ENCODE results near the gene NDUFAF2. TPM values are rescaled to one million over a fixed set of nuclear protein-coding genes. Genes with fewer than 3 reads are reported as not detected.

NDUFAF2 gene
- total RNA-seq, 1 donor from 2014 or later = 20.0 TPM

DNA sequence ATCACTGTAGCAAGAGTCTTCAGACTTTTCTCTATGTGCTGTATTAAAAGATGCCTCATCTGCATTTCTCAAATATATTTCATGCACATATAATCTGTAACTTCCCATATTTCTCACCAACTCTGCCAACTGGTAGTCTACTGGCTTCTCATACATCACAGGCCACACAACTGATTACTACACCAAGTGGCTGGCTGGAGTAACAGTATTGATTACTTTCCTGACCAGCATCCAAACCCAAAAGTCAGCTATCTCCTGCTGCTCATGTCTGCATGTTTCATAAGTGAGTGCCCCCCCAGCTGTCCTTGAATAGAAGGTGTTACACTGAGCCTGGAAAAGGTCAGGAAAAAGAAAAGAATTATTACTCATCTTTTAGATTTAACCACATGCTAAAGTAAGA, 17.6 kb upstream of the NDUFAF2 start:
- Histone ChIP-seq H3K9me3 (no peaks in the 10 kb centered on the region), H3K4me3 (no peak overlapping the region), H3K27ac (no peak overlapping the region), H3K27me3 (ENCODE audit: low read depth) (no peaks in the 10 kb centered on the region), H3K36me3 (peaks cover 19% of the 10 kb centered on the region), H3K4me1 (no peaks in the 10 kb centered on the region)
- ATAC-seq (no peak), DNase-seq (no peak)
- intact Hi-C loops (cut with DNase I) = no loop called here
- TF ChIP-seq, protein P1, sequence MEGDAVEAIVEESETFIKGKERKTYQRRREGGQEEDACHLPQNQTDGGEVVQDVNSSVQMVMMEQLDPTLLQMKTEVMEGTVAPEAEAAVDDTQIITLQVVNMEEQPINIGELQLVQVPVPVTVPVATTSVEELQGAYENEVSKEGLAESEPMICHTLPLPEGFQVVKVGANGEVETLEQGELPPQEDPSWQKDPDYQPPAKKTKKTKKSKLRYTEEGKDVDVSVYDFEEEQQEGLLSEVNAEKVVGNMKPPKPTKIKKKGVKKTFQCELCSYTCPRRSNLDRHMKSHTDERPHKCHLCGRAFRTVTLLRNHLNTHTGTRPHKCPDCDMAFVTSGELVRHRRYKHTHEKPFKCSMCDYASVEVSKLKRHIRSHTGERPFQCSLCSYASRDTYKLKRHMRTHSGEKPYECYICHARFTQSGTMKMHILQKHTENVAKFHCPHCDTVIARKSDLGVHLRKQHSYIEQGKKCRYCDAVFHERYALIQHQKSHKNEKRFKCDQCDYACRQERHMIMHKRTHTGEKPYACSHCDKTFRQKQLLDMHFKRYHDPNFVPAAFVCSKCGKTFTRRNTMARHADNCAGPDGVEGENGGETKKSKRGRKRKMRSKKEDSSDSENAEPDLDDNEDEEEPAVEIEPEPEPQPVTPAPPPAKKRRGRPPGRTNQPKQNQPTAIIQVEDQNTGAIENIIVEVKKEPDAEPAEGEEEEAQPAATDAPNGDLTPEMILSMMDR (IDR thresholded peaks at IDR 0.05) = no peak

DNA sequence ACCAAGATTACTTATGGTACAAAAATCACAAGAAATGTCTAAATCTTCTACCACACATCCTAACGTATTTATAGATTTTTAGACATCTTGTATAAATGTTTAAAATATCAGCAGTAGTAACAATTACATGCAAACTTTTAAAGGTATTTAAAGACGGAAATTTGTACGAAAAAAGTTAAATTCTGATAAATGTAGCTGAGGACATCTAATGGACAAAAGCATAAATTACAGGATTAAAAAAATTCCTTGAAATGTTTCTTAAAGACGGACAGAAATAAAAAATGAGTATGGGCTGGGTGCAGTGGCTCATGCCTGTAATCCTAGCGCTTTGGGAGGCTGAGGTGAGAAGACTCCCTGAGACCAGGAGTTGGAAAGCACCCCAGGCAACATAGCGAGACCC, 16.0 kb upstream of the NDUFAF2 start:
- H3K4me1 ChIP-seq = no peaks in the 10 kb centered on the region
- no peaks in the 10 kb centered on the region for H3K27me3 ChIP-seq (ENCODE audit: low read depth)
- H3K4me3 ChIP-seq = no peak overlapping the region
- TF ChIP-seq, protein P1 (IDR thresholded peaks at IDR 0.05) = no peak
- ATAC-seq (no peak), DNase-seq (no peak)
- no peak overlapping the region for H3K27ac ChIP-seq
- peaks cover 19% of the 10 kb centered on the region for H3K36me3 ChIP-seq
- H3K9me3 ChIP-seq = no peaks in the 10 kb centered on the region
- intact Hi-C loops (cut with DNase I) = no loop called here

DNA sequence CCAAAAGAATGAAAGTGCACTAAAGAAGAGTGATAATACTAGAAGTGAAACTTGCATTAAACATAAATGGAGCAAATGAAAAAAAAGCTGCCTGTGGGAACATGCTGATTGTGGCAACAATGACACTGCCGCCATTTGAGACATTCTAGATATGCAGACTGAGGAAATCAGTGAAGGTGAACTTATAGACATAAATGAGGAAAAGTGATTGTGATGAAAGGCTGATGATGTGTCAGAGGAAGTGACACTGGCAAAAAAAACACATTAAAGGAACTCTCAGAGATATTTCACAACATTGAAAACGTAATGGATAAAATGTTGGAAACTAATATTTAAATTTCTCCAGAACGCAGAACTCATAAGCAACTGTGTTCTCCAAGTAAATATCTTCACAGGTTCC, 1.4 kb upstream of the NDUFAF2 start:
- H3K4me3 ChIP-seq = no peak overlapping the region

DNA sequence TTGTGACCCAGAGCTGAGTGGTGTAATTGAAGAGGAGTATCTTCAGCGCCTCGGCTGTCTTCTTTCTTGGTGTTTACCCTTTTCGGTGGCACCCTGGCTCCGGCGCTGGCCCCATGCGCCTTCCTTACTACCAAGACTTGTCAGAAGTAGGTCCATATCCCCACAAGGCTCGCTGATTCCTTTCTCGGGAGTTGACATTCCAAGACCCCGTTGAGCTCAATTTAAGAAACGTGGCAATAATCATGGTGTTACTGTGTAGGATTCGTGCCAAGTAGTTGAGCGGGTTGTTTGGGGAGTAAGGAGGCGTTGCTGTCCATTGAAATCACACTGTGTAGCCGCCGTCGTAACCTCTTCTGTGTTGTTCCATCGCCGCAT, 795 bp downstream of the NDUFAF2 start:
- ATAC-seq (peak; percentile 52 to 60), DNase-seq (no peak)
- Histone ChIP-seq H3K36me3 (no peaks in the 10 kb centered on the region), H3K4me1 (peaks cover 26% of the 10 kb centered on the region), H3K9me3 (no peaks in the 10 kb centered on the region), H3K27me3 (ENCODE audit: low read depth) (no peaks in the 10 kb centered on the region), H3K27ac (peak overlapping the region; percentile 78), H3K4me3 (peak overlapping the region; percentile 69)
- TF ChIP-seq, protein P1 (IDR thresholded peaks at IDR 0.05) = no peak
- intact Hi-C loops (cut with DNase I) = no loop called here

More for the DNA sequence above, 1.4 kb upstream of the NDUFAF2 start:
- intact Hi-C loops (cut with DNase I) = no loop called here
- Histone ChIP-seq H3K27me3 (ENCODE audit: low read depth) (no peaks in the 10 kb centered on the region), H3K36me3 (no peaks in the 10 kb centered on the region), H3K27ac (no peak overlapping the region), H3K4me1 (peaks cover 26% of the 10 kb centered on the region), H3K9me3 (no peaks in the 10 kb centered on the region)
- TF ChIP-seq, protein P1 (IDR thresholded peaks at IDR 0.05) = no peak
- no peak for DNase-seq
- ATAC-seq = no peak

DNA sequence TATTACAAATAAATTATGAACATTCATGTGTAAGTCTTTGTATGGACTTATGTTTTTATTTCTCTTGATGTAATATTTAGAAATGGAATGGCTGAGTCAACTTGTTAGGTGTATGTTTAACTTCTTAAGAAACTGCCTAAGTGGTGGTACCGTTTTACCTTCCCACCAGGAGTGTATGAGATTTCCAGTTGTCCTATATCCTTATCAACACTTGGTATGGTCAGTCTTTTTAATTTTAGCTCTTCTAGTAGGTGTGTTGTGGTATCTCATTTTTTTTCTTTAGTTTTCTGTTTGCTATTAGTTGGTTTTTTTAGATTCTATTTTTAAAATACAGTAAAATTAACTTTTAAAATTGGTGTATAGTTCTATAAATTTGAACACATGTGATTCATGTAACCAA, 3.7 kb downstream of the NDUFAF2 start:
- no peak overlapping the region for H3K27ac ChIP-seq
- no peaks in the 10 kb centered on the region for H3K27me3 ChIP-seq (ENCODE audit: low read depth)
- H3K36me3 ChIP-seq = no peaks in the 10 kb centered on the region
- H3K4me1 ChIP-seq = peaks cover 21% of the 10 kb centered on the region
- H3K4me3 ChIP-seq = no peak overlapping the region
- DNase-seq (no peak), ATAC-seq (no peak)
- H3K9me3 ChIP-seq = no peaks in the 10 kb centered on the region
- intact Hi-C loops (cut with DNase I) = no loop called here
- TF ChIP-seq, protein P1 (IDR thresholded peaks at IDR 0.05) = no peak

DNA sequence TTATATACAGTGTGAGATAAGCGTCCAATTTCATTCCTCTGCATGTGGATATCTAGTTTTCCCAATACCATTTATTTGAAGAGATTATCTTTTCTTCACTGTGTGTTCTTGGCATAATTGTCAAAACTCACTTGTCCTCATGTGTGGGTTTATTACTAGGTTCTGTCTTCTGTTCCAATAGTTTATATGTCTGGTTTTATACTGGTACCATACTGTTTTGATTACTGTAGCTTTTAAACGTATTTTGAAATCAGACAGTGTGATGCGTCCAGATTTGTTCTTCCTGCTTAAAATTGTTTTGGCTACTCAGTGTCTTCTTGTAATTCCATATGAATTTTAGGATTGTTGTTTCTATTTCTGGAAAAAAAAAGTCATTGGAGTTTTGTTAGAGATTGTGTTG, 10.2 kb downstream of the NDUFAF2 start:
- Histone ChIP-seq H3K27me3 (ENCODE audit: low read depth) (no peaks in the 10 kb centered on the region), H3K36me3 (no peaks in the 10 kb centered on the region), H3K4me1 (no peaks in the 10 kb centered on the region), H3K4me3 (no peak overlapping the region), H3K27ac (no peak overlapping the region), H3K9me3 (no peaks in the 10 kb centered on the region)
- TF ChIP-seq, protein P1 (IDR thresholded peaks at IDR 0.05) = no peak
- no peak for ATAC-seq
- DNase-seq = no peak
- intact Hi-C loops (cut with DNase I) = no loop called here
